Measurements from ENCODE around the gene FHOD3.
A peak's percentile ranks its signal among the peaks of the same experiment; 100 is the strongest.

Gene FHOD3

GRCh38 chr18:36600548-36600947, 303.0 kb downstream of the FHOD3 start:
- no peak for DNase-seq

- no peak for DNase-seq
These were observed 303.8 kb downstream of the FHOD3 start for GRCh38 chr18:36601316-36601715.

GRCh38 chr18:36602071-36602470, 304.6 kb downstream of the FHOD3 start:
- no peak for DNase-seq

GRCh38 chr18:36602620-36603019, 305.1 kb downstream of the FHOD3 start:
- DNase-seq = no peak

- DNase-seq = no peak
These were observed 310.6 kb downstream of the FHOD3 start for GRCh38 chr18:36608107-36608506.

- DNase-seq = no peak
These were observed 312.7 kb downstream of the FHOD3 start for GRCh38 chr18:36610258-36610657.

GRCh38 chr18:36610661-36611060, 313.1 kb downstream of the FHOD3 start:
- DNase-seq = no peak

GRCh38 chr18:36613069-36613468, 315.6 kb downstream of the FHOD3 start:
- no peak for DNase-seq

GRCh38 chr18:36613810-36614209, 316.3 kb downstream of the FHOD3 start:
- DNase-seq = no peak

GRCh38 chr18:36620788-36621187, 323.3 kb downstream of the FHOD3 start:
- no peak for DNase-seq

GRCh38 chr18:36622610-36623009, 325.1 kb downstream of the FHOD3 start:
- DNase-seq = no peak

- DNase-seq = no peak
These were observed 325.6 kb downstream of the FHOD3 start for GRCh38 chr18:36623091-36623490.

GRCh38 chr18:36623681-36624190, 326.2 kb downstream of the FHOD3 start:
- DNase-seq = peak; percentile 37

GRCh38 chr18:36624451-36625167, 327.1 kb downstream of the FHOD3 start:
- DNase-seq = no peak

GRCh38 chr18:36625386-36625785, 327.9 kb downstream of the FHOD3 start:
- no peak for DNase-seq

- DNase-seq = no peak
These were observed 330.1 kb downstream of the FHOD3 start for GRCh38 chr18:36627637-36628036.

GRCh38 chr18:36628435-36629137, 331.1 kb downstream of the FHOD3 start:
- DNase-seq = peak; percentile 59

GRCh38 chr18:36629138-36629530, 331.6 kb downstream of the FHOD3 start:
- no peak for DNase-seq

GRCh38 chr18:36629836-36630235, 332.3 kb downstream of the FHOD3 start:
- no peak for DNase-seq

- no peak for DNase-seq
These were observed 333.4 kb downstream of the FHOD3 start for GRCh38 chr18:36630917-36631316.

- no peak for DNase-seq
These were observed 336.5 kb downstream of the FHOD3 start for GRCh38 chr18:36633961-36634412.

- DNase-seq = peak; percentile 62
These were observed 337.2 kb downstream of the FHOD3 start for GRCh38 chr18:36634573-36635216.

- DNase-seq = no peak
These were observed 338.0 kb downstream of the FHOD3 start for GRCh38 chr18:36635414-36636096.
